GM12891 (cell line): ENCODE results near the gene ALDH3B2.

Source experiments
- PAX5 ChIP-seq: IDR thresholded peaks from 2 replicates; pipeline ENCODE4 v1.6.1; 2011; ENCODE audit warnings: low read length, moderate library complexity, mild to moderate bottlenecking; ENCODE audit not compliant: insufficient read depth, severe bottlenecking
- POLR2A ChIP-seq: IDR thresholded peaks from 2 replicates; pipeline ENCODE4 v1.6.1; 2011; ENCODE audit warnings: low read depth, low read length, control low read depth
- POLR2AphosphoS5 ChIP-seq: IDR thresholded peaks from 2 replicates; pipeline ENCODE4 v1.6.1; 2011; ENCODE audit warnings: low read depth, low read length, control low read depth
- POU2F2 ChIP-seq: IDR thresholded peaks from 2 replicates; pipeline ENCODE4 v1.6.1; 2011; ENCODE audit warnings: low read depth, mild to moderate bottlenecking, control low read depth, low read length, moderate library complexity
- SPI1 ChIP-seq: IDR thresholded peaks from 2 replicates; pipeline ENCODE4 v1.6.1; 2011; ENCODE audit warnings: low read depth, low read length, control low read depth
- TAF1 ChIP-seq: IDR thresholded peaks from 2 replicates; pipeline ENCODE4 v1.6.1; 2011; ENCODE audit warnings: low read depth, low read length, control low read depth

DNA sequence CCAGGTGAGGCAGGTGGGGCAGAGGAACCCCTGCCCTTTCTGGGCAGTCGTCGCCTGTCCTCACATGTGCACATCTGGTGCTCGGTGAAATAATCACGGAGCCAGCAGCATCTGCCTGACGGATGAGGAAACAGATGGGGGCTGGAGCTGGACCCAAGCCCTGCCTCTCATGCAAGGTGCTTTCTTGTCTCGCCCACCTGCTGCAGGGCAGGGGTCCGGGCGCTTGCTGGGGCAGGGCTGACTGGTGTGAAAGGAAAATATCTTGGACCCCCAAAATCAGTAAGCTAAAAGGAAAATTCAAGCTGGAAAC lies 3.3 kb downstream of the ALDH3B2 start:
- TF ChIP-seq POLR2AphosphoS5 (no peak), POLR2A (no peak), TAF1 (no peak), POU2F2 (no peak), SPI1 (no peak), PAX5 (no peak)
